K562 (cell line): Measurements from ENCODE around the gene HMX1. TPM values are rescaled to one million over a fixed set of nuclear protein-coding genes. Genes with fewer than 3 reads are reported as not detected.

Experiments
- ATAC-seq: fragments of 200-7000 bp; cut with Tn5 transposase; 3 replicates; pipeline ENCODE4 v1.9.1; 2020; ENCODE audit warnings: moderate library complexity
- BruUV-seq: library from RNA; stranded (reverse); fragments of 400-500 nt; replicated peaks from 2 replicates; lab custom pipeline; 2021; lab: Mats Ljungman, UMichigan
- CTCF ChIA-PET: fragments of 300-600 bp; formaldehyde crosslinking; extraction: SDS; loops from one replicate; lab custom pipeline; 2021; ENCODE audit warnings: low intra/inter-chr PET ratio; lab: Yijun Ruan, JAX
- POLR2A ChIA-PET: fragments of 300-600, 350-650 bp; sonication (Branson Sonifier 250); formaldehyde crosslinking; extraction: SDS; loops from one replicate; lab custom pipeline; 2021; ENCODE audit warnings: antibody characterized with exemption, inconsistent platforms; lab: Yijun Ruan, JAX
- DNase-seq, 4 experiments: peaks; one replicate each; pipeline versions ENCODE4 v3.0.0 to v3.0.0-alpha.2; 2011 to 2018; ENCODE audit warnings: low spot score in 3 of 4, mixed read lengths in 3 of 4; ENCODE audit errors: extremely low read depth in 1 of 4
- FAIRE-seq: peaks from 2 replicates; lab custom pipeline; 2011; peaks lifted over from hg19 to GRCh38; lab: Jason Lieb, UNC
- H2AFZ ChIP-seq: 2 replicates; pipeline ENCODE4 v1.6.0; 2011; ENCODE audit warnings: low read depth, low read length, control low read depth, inconsistent platforms
- H3K27ac ChIP-seq: fragments of 200-600 bp; 3 replicates; pipeline ENCODE4 v1.8.0; 2011; ENCODE audit warnings: low read depth, mild to moderate bottlenecking, control low read depth, inconsistent platforms, low read length, moderate library complexity, mixed read lengths; ENCODE audit errors: extremely low read depth
- H3K27me3 ChIP-seq, 2 experiments: fragments of 300-600 bp in 1 of 2; 2 replicates in 1 of 2; 3 replicates in 1 of 2; pipeline versions ENCODE4 v1.6.0 to v1.8.0; 2011; ENCODE audit warnings: inconsistent platforms in 2 of 2, low read length in 2 of 2, mild to moderate bottlenecking in 1 of 2, mixed read lengths in 1 of 2, moderate library complexity in 1 of 2; ENCODE audit not compliant: control insufficient read depth in 2 of 2, insufficient read depth in 2 of 2
- H3K36me3 ChIP-seq: fragments of 300-600 bp; 3 replicates; pipeline ENCODE4 v1.8.0; 2011; ENCODE audit warnings: mild to moderate bottlenecking, low read length, inconsistent platforms; ENCODE audit not compliant: control insufficient read depth, insufficient read depth
- H3K4me1 ChIP-seq, 2 experiments: fragments of 200-600 bp in 1 of 2; replicated peaks in 1 of 2; 2 replicates in 1 of 2; 3 replicates in 1 of 2; pipeline versions ENCODE4 v1.5.1 to v1.8.0; 2011; ENCODE audit warnings: inconsistent platforms in 2 of 2, low read length in 2 of 2, mild to moderate bottlenecking in 1 of 2, mixed read lengths in 1 of 2, moderate library complexity in 1 of 2; ENCODE audit not compliant: control insufficient read depth in 2 of 2, insufficient read depth in 2 of 2
- H3K4me2 ChIP-seq: 2 replicates; pipeline ENCODE4 v1.6.1; 2011; ENCODE audit warnings: low read length, control low read depth, inconsistent platforms, mixed read lengths; ENCODE audit not compliant: insufficient read depth
- H3K4me3 ChIP-seq: fragments of 200-600 bp; sonication (generic), shearing (Covaris generic); 2 replicates; pipeline ENCODE4 v1.5.1; 2016; ENCODE audit warnings: control low read depth, inconsistent platforms
- H3K79me2 ChIP-seq: fragments of 200-600 bp; 3 replicates; pipeline ENCODE4 v1.8.0; 2011; ENCODE audit warnings: low read length, inconsistent platforms; ENCODE audit not compliant: control insufficient read depth, insufficient read depth
- H3K9ac ChIP-seq, 2 experiments: 2 replicates each; pipeline versions ENCODE4 v1.6.0 to v1.6.1; 2011; ENCODE audit warnings: low read depth in 2 of 2, low read length in 2 of 2, control low read depth in 1 of 2, inconsistent platforms in 1 of 2, mild to moderate bottlenecking in 1 of 2, mixed read lengths in 1 of 2; ENCODE audit not compliant: insufficient read depth in 1 of 2
- H3K9me1 ChIP-seq: one replicate; pipeline ENCODE4 v1.6.0; 2011; ENCODE audit warnings: inconsistent platforms, mild to moderate bottlenecking, low read length, moderate library complexity; ENCODE audit not compliant: control insufficient read depth, insufficient read depth
- H3K9me3 ChIP-seq: replicated peaks from 2 replicates; pipeline ENCODE4 v1.5.1; 2011; ENCODE audit warnings: low read depth, low read length, inconsistent platforms; ENCODE audit not compliant: control insufficient read depth, insufficient read depth
- H4K20me1 ChIP-seq: replicated peaks from 2 replicates; pipeline ENCODE4 v1.6.1; 2011; ENCODE audit warnings: low read length, inconsistent platforms, mixed read lengths; ENCODE audit not compliant: control insufficient read depth, insufficient read depth
- ADNP ChIP-seq: fragments of 200-800 bp; sonication (Bioruptor generic); IDR thresholded peaks from 2 replicates; pipeline ENCODE4 v1.6.1; 2016; ENCODE audit warnings: missing genetic modification characterization, missing compliant biosample characterization
- ASH1L ChIP-seq: fragments of 450-650 bp; IDR thresholded peaks from 2 replicates; pipeline ENCODE4 v1.6.1; 2018; ENCODE audit warnings: borderline replicate concordance, mild to moderate bottlenecking, low read depth; ENCODE audit not compliant: partially characterized antibody
- BRF1 ChIP-seq: IDR thresholded peaks from 3 replicates; pipeline ENCODE4 v1.6.1; 2011; ENCODE audit warnings: borderline replicate concordance, mild to moderate bottlenecking; ENCODE audit not compliant: insufficient read length; ENCODE audit errors: extremely low read depth
- DLX4 ChIP-seq: fragments of 250-450 bp; sonication (Bioruptor Pico); IDR thresholded peaks from 2 replicates; pipeline ENCODE4 v1.6.1; 2021; ENCODE audit warnings: mild to moderate bottlenecking
- HDGF ChIP-seq: fragments of 450-650 bp; IDR thresholded peaks from 2 replicates; pipeline ENCODE4 v1.6.1; 2016
- HLTF ChIP-seq: fragments of 450-650 bp; IDR thresholded peaks from 2 replicates; pipeline ENCODE4 v1.6.1; 2016
- L3MBTL2 ChIP-seq: fragments of 450-650 bp; IDR thresholded peaks from 2 replicates; pipeline ENCODE4 v1.6.1; 2016; ENCODE audit warnings: mild to moderate bottlenecking, moderate library complexity
- LARP7 ChIP-seq: fragments of 450-650 bp; IDR thresholded peaks from 2 replicates; pipeline ENCODE4 v1.6.1; 2016
- NR2F6 ChIP-seq: fragments of 450-650 bp; formaldehyde crosslinking; IDR thresholded peaks from 2 replicates; pipeline ENCODE4 v1.4.0; 2020; ENCODE audit warnings: mild to moderate bottlenecking
- RFX1 ChIP-seq: fragments of 450-650 bp; IDR thresholded peaks from 2 replicates; pipeline ENCODE4 v1.6.1; 2016; ENCODE audit warnings: mild to moderate bottlenecking, moderate library complexity
- ZFP30 ChIP-seq: fragments of 250-450 bp; sonication (Bioruptor Pico); IDR thresholded peaks from 2 replicates; pipeline ENCODE4 v1.8.0; 2022; ENCODE audit warnings: moderate library complexity, mild to moderate bottlenecking, inconsistent platforms, borderline replicate concordance
- ZMIZ1 ChIP-seq, 2 experiments: fragments of 150-350 bp in 1 of 2; IDR thresholded peaks; 2 replicates each; pipeline ENCODE4 v1.6.1; 2012 to 2016; ENCODE audit warnings: low read depth in 2 of 2, low read length in 2 of 2, mild to moderate bottlenecking in 1 of 2, moderate library complexity in 1 of 2
- ZNF175 ChIP-seq: fragments of 200-800 bp; sonication (Bioruptor generic); IDR thresholded peaks from 2 replicates; pipeline ENCODE4 v1.6.1; 2016; ENCODE audit warnings: low read depth, mild to moderate bottlenecking, missing genetic modification characterization, missing compliant biosample characterization
- ZNF41 ChIP-seq: fragments of 250-450 bp; sonication (Bioruptor Pico); conservative IDR thresholded peaks from 2 replicates; pipeline ENCODE4 v1.4.0; 2020; ENCODE audit warnings: mild to moderate bottlenecking
- WGBS: fragments of 100-300 bp; shearing (Covaris generic); methylation state at CpG from one replicate; pipeline ENCODE4 v1.1.6; 2016; ENCODE audit warnings: low coverage, mixed read lengths; ENCODE audit not compliant: insufficient coverage; ENCODE audit errors: missing lambda C conversion rate; 5-methylcytosine and 5-hydroxymethylcytosine counted together
- in situ Hi-C: fragments of 300-500 bp; cut with MboI; formaldehyde crosslinking; loops from 4 replicates; pipeline ENCODE4 v1.15.0; 2018; ENCODE audit warnings: inconsistent platforms, mixed read lengths
- intact Hi-C: fragments of 100-400 bp; cut with micrococcal nuclease; formaldehyde crosslinking; loops from 2 replicates; pipeline ENCODE4 v1.14.2; 2022
- polyA plus RNA-seq, 8 experiments: library from polyadenylated mRNA; depleted of rRNA in 4 of 8; stranded (reverse) in 5 of 8; unstranded in 3 of 8; fragments of >200 nt; fragmentation: Nextera tagmentation in 2 of 8; fragmentation: Illumina TruSeq in 1 of 8; extraction: Ambion mirVana in 2 of 8; extraction: Trizol in 1 of 8; gene quantifications; 2 replicates each; pipeline versions ENCODE4 v1.2.1 to v1.2.3, GENCODE V29; 2011 to 2014; ENCODE audit warnings: inconsistent platforms in 1 of 8, missing spikeins in 1 of 8
- total RNA-seq, 7 experiments: library from RNA; depleted of rRNA in 6 of 7; stranded (reverse); fragments of >200 nt in 6 of 7; fragmentation: Illumina TruSeq in 2 of 7; extraction: Trizol in 2 of 7; gene quantifications; 2 replicates each; pipeline versions ENCODE4 v1.2.1 to v1.2.3, GENCODE V29; 2011 to 2021; ENCODE audit warnings: low replicate concordance in 1 of 7
- TF ChIP-seq, protein P1 (sequence below): sonication (generic); formaldehyde crosslinking; IDR thresholded peaks from 2 replicates; pipeline ENCODE4 v1.8.1; 2023; ENCODE audit warnings: missing genetic modification reagents, mild to moderate bottlenecking, borderline replicate concordance

HMX1 gene
- total and polyA plus RNA-seq, 9 of the 15 experiments (the other 6 are each of a cell fraction or from before 2014, with no cell fraction given): not detected

- Histone ChIP-seq H3K4me3 (no peak overlapping the region), H3K9ac (no peak overlapping the region), H3K4me1 (no peaks in the 10 kb centered on the region), H3K4me2 (no peak overlapping the region), H2AFZ (no peak overlapping the region), H4K20me1 (no peaks in the 10 kb centered on the region; the same call in 1 of the 2 replicates), H3K27ac (no peak overlapping the region), H3K79me2 (no peaks in the 10 kb centered on the region), H3K36me3 (no peaks in the 10 kb centered on the region), H3K9me1 (no peaks in the 10 kb centered on the region), H3K9me3 (no peaks in the 10 kb centered on the region), H3K27me3 (peaks cover 0 to 40% of the 10 kb centered on the region in 2 experiments; a peak in 2 of 5 replicates)
- 2% methylated on average over 8 of the region's 8 CpGs for WGBS
- in situ Hi-C loops (no loop called here), intact Hi-C loops (no loop called here)
- FAIRE-seq: no peak
- no peak for ATAC-seq
- no peak for DNase-seq
- no TSS peak for BruUV-seq
- CTCF ChIA-PET: no interaction called here
- POLR2A ChIA-PET: no interaction called here
- no peak for TF ChIP-seq HLTF
- TF ChIP-seq, protein P1, sequence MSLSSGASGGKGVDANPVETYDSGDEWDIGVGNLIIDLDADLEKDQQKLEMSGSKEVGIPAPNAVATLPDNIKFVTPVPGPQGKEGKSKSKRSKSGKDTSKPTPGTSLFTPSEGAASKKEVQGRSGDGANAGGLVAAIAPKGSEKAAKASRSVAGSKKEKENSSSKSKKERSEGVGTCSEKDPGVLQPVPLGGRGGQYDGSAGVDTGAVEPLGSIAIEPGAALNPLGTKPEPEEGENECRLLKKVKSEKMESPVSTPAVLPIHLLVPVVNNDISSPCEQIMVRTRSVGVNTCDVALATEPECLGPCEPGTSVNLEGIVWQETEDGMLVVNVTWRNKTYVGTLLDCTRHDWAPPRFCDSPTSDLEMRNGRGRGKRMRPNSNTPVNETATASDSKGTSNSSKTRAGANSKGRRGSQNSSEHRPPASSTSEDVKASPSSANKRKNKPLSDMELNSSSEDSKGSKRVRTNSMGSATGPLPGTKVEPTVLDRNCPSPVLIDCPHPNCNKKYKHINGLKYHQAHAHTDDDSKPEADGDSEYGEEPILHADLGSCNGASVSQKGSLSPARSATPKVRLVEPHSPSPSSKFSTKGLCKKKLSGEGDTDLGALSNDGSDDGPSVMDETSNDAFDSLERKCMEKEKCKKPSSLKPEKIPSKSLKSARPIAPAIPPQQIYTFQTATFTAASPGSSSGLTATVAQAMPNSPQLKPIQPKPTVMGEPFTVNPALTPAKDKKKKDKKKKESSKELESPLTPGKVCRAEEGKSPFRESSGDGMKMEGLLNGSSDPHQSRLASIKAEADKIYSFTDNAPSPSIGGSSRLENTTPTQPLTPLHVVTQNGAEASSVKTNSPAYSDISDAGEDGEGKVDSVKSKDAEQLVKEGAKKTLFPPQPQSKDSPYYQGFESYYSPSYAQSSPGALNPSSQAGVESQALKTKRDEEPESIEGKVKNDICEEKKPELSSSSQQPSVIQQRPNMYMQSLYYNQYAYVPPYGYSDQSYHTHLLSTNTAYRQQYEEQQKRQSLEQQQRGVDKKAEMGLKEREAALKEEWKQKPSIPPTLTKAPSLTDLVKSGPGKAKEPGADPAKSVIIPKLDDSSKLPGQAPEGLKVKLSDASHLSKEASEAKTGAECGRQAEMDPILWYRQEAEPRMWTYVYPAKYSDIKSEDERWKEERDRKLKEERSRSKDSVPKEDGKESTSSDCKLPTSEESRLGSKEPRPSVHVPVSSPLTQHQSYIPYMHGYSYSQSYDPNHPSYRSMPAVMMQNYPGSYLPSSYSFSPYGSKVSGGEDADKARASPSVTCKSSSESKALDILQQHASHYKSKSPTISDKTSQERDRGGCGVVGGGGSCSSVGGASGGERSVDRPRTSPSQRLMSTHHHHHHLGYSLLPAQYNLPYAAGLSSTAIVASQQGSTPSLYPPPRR (CRISPR knock-in tag): no peak
- TF ChIP-seq ASH1L: no peak
- no peak for TF ChIP-seq RFX1
- TF ChIP-seq ADNP (tag): no peak
- no peak for TF ChIP-seq ZMIZ1 (IDR thresholded peaks at IDR 0.05; ENCODE audit: low read depth in 2 of 2, low read length in 2 of 2)
- no peak for TF ChIP-seq LARP7
- TF ChIP-seq HDGF: no peak
- TF ChIP-seq ZNF175: no peak
- TF ChIP-seq ZFP30 (CRISPR knock-in tag): no peak
- TF ChIP-seq NR2F6 (CRISPR knock-in tag): no peak
- no peak for TF ChIP-seq L3MBTL2
- TF ChIP-seq DLX4 (CRISPR knock-in tag): no peak
- TF ChIP-seq ZNF41 (CRISPR knock-in tag): no peak
- no peak for TF ChIP-seq BRF1
Measured at GRCh38 chr4:8879574-8879973, 7.9 kb upstream of the HMX1 start.
